ENCODE results near the gene ANAPC16. TPM values are rescaled to one million over a fixed set of nuclear protein-coding genes. Genes with fewer than 3 reads are reported as not detected.

Gene ANAPC16
- polyA plus RNA-seq, 1 donor from 2014 or later = 209 TPM

GRCh38 chr10:72244573-72245038, 28.8 kb downstream of the ANAPC16 start:
- Histone ChIP-seq H3K27ac (ENCODE audit: low read length) (no peak overlapping the region), H3K9me2 (ENCODE audit: insufficient read depth, low read length) (no peaks in the 10 kb centered on the region), H3K9me3 (ENCODE audit: low read length) (no peaks in the 10 kb centered on the region), H3K79me2 (replicated peaks; ENCODE audit: insufficient read depth, low read length) (no peaks in the 10 kb centered on the region), H3K9ac (ENCODE audit: low read length) (no peak overlapping the region), H3K4me3 (ENCODE audit: low read length) (no peak overlapping the region), H3K27me3 (ENCODE audit: insufficient read depth, low read depth, low read length) (no peaks in the 10 kb centered on the region), H2AFZ (ENCODE audit: low read depth, low read length) (no peak overlapping the region), H3F3A (ENCODE audit: insufficient read depth, low read length, poor library complexity, severe bottlenecking) (no peaks in the 10 kb centered on the region), H3K4me2 (ENCODE audit: low read length) (no peak overlapping the region), H3K36me3 (ENCODE audit: insufficient read depth, low read length) (no peaks in the 10 kb centered on the region), H4K20me1 (ENCODE audit: insufficient read depth) (no peaks in the 10 kb centered on the region)
- TF ChIP-seq, protein P1, sequence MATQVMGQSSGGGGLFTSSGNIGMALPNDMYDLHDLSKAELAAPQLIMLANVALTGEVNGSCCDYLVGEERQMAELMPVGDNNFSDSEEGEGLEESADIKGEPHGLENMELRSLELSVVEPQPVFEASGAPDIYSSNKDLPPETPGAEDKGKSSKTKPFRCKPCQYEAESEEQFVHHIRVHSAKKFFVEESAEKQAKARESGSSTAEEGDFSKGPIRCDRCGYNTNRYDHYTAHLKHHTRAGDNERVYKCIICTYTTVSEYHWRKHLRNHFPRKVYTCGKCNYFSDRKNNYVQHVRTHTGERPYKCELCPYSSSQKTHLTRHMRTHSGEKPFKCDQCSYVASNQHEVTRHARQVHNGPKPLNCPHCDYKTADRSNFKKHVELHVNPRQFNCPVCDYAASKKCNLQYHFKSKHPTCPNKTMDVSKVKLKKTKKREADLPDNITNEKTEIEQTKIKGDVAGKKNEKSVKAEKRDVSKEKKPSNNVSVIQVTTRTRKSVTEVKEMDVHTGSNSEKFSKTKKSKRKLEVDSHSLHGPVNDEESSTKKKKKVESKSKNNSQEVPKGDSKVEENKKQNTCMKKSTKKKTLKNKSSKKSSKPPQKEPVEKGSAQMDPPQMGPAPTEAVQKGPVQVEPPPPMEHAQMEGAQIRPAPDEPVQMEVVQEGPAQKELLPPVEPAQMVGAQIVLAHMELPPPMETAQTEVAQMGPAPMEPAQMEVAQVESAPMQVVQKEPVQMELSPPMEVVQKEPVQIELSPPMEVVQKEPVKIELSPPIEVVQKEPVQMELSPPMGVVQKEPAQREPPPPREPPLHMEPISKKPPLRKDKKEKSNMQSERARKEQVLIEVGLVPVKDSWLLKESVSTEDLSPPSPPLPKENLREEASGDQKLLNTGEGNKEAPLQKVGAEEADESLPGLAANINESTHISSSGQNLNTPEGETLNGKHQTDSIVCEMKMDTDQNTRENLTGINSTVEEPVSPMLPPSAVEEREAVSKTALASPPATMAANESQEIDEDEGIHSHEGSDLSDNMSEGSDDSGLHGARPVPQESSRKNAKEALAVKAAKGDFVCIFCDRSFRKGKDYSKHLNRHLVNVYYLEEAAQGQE (IDR thresholded peaks at IDR 0.05; ENCODE audit: borderline replicate concordance) = no peak
- TF ChIP-seq POLR2AphosphoS5 (IDR thresholded peaks at IDR 0.05) (no peak), MXI1 (conservative IDR thresholded peaks at IDR 0.05; ENCODE audit: poor library complexity, severe bottlenecking) (no peak), EZH2 (IDR thresholded peaks at IDR 0.05; ENCODE audit: borderline replicate concordance, insufficient read depth, low read length, poor library complexity, severe bottlenecking) (no peak), EP300 (conservative IDR thresholded peaks at IDR 0.05; ENCODE audit: poor library complexity, severe bottlenecking) (no peak), SMC3 (conservative IDR thresholded peaks at IDR 0.05; ENCODE audit: poor library complexity) (no peak), RAD21 (conservative IDR thresholded peaks at IDR 0.05) (no peak), TAF1 (IDR thresholded peaks at IDR 0.05; ENCODE audit: low read depth) (no peak)
- TF ChIP-seq, protein P2, sequence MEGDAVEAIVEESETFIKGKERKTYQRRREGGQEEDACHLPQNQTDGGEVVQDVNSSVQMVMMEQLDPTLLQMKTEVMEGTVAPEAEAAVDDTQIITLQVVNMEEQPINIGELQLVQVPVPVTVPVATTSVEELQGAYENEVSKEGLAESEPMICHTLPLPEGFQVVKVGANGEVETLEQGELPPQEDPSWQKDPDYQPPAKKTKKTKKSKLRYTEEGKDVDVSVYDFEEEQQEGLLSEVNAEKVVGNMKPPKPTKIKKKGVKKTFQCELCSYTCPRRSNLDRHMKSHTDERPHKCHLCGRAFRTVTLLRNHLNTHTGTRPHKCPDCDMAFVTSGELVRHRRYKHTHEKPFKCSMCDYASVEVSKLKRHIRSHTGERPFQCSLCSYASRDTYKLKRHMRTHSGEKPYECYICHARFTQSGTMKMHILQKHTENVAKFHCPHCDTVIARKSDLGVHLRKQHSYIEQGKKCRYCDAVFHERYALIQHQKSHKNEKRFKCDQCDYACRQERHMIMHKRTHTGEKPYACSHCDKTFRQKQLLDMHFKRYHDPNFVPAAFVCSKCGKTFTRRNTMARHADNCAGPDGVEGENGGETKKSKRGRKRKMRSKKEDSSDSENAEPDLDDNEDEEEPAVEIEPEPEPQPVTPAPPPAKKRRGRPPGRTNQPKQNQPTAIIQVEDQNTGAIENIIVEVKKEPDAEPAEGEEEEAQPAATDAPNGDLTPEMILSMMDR (IDR thresholded peaks at IDR 0.05; ENCODE audit: poor library complexity, severe bottlenecking) = no peak

- no peak overlapping the region for H3K4me3 ChIP-seq (ENCODE audit: low read length)
- H3K9me2 ChIP-seq (ENCODE audit: insufficient read depth, low read length) = no peaks in the 10 kb centered on the region
- no peaks in the 10 kb centered on the region for H4K20me1 ChIP-seq (ENCODE audit: insufficient read depth)
- no peaks in the 10 kb centered on the region for H3K36me3 ChIP-seq (ENCODE audit: insufficient read depth, low read length)
- no peak overlapping the region for H3K27ac ChIP-seq (ENCODE audit: low read length)
- no peak overlapping the region for H2AFZ ChIP-seq (ENCODE audit: low read depth, low read length)
- no peaks in the 10 kb centered on the region for H3K27me3 ChIP-seq (ENCODE audit: insufficient read depth, low read depth, low read length)
- no peak for TF ChIP-seq EZH2 (IDR thresholded peaks at IDR 0.05; ENCODE audit: borderline replicate concordance, insufficient read depth, low read length, poor library complexity, severe bottlenecking)
- TF ChIP-seq SMC3 (conservative IDR thresholded peaks at IDR 0.05; ENCODE audit: poor library complexity) = no peak
- no peak for TF ChIP-seq MXI1 (conservative IDR thresholded peaks at IDR 0.05; ENCODE audit: poor library complexity, severe bottlenecking)
- TF ChIP-seq RAD21 (conservative IDR thresholded peaks at IDR 0.05) = no peak
- no peak for TF ChIP-seq TAF1 (IDR thresholded peaks at IDR 0.05; ENCODE audit: low read depth)
- TF ChIP-seq EP300 (conservative IDR thresholded peaks at IDR 0.05; ENCODE audit: poor library complexity, severe bottlenecking) = no peak
- H3F3A ChIP-seq (ENCODE audit: insufficient read depth, low read length, poor library complexity, severe bottlenecking) = no peaks in the 10 kb centered on the region
- H3K4me2 ChIP-seq (ENCODE audit: low read length) = no peak overlapping the region
- H3K79me2 ChIP-seq (replicated peaks; ENCODE audit: insufficient read depth, low read length) = no peaks in the 10 kb centered on the region
- H3K9ac ChIP-seq (ENCODE audit: low read length) = no peak overlapping the region
- no peaks in the 10 kb centered on the region for H3K9me3 ChIP-seq (ENCODE audit: low read length)
Measured at GRCh38 chr10:72245949-72246525, 30.2 kb downstream of the ANAPC16 start.
